CD4-positive, alpha-beta T cell treated with Interleukin-6 at 100 ng/mL for 8 hours (primary cell): Measurements from ENCODE around the gene PCSK4.
"Not testable (repeated sequence)": the region's sequence is repeated elsewhere in the genome, so short reads cannot be mapped to it uniquely, and the experiment has no call there.

Source experiments
- DNase-seq: peaks from one replicate; pipeline ENCODE4 v3.0.0-alpha.2; 2020; ENCODE audit warnings: mixed read lengths, low spot score

PCSK4 gene

GRCh38 chr19:1522061-1522460, 31.9 kb upstream of the PCSK4 start:
- DNase-seq: no peak

DNA sequence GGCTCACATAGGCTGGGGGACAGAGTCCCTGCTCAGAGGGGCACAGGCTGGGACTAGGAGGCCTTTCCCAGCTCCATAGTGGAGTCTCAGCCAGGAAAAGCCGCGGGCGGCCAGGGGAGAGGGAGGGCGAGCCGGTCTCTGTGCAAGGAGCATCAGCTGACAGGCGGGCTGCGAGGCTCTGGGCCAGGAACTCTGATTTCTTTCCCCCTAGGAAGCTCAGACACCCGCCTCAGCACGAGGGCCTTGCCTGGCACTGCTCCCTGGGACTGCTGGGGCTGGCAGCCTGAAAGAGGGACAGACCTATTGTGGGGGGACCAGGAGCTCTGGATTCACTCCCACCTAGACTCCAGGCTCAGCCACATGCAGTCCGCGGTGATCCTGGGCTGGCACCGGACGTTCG, 31.5 kb upstream of the PCSK4 start:
- no peak for DNase-seq

- no peak for DNase-seq
These were observed 30.1 kb upstream of the PCSK4 start for GRCh38 chr19:1520203-1520780.

DNA sequence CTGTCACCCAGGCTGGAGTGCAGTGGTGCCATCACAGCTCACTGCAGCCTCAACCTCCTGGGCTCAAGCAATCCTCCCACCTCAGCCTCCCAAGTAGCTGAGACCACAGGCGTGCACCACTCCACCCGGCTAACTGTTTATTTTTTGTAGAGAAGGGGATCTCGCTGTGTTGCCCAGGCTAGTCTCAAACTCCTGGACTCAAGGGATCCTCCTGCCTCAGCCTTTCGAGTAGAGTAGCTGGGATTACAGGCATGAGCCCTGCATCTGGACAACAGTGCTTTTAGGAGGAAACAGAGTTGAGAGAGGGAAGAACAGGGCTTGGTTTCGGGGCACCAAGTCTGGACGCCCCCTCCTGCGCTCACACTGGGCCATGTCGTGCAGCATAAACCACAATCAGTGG, 29.7 kb upstream of the PCSK4 start:
- DNase-seq: not testable (repeated sequence)

DNA sequence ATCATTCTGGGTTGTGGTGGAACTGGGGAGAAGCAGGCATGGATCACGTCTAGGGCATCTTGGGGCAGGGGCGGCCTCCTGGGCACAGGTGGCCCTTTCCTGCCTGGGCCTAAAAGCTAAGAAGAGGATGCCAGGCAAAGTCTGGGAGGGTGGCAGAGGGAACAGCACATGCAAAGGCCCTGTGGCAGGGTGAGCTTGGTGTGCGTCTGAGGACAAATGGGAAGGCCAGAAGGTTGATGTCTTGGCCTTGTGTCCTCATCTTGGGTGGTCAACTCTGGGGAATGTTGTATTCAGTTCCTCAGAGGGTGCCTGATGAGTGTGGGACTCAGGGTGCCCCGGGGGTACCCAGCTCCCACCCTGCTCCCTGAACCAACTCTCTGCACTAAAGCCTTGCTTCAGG, 28.3 kb upstream of the PCSK4 start:
- no peak for DNase-seq

- DNase-seq: no peak
These were observed 26.2 kb upstream of the PCSK4 start for GRCh38 chr19:1516395-1516753.

GRCh38 chr19:1514986-1515721, 25.0 kb upstream of the PCSK4 start:
- no peak for DNase-seq

- no peak for DNase-seq
These were observed 24.1 kb upstream of the PCSK4 start for GRCh38 chr19:1514295-1514661.

DNA sequence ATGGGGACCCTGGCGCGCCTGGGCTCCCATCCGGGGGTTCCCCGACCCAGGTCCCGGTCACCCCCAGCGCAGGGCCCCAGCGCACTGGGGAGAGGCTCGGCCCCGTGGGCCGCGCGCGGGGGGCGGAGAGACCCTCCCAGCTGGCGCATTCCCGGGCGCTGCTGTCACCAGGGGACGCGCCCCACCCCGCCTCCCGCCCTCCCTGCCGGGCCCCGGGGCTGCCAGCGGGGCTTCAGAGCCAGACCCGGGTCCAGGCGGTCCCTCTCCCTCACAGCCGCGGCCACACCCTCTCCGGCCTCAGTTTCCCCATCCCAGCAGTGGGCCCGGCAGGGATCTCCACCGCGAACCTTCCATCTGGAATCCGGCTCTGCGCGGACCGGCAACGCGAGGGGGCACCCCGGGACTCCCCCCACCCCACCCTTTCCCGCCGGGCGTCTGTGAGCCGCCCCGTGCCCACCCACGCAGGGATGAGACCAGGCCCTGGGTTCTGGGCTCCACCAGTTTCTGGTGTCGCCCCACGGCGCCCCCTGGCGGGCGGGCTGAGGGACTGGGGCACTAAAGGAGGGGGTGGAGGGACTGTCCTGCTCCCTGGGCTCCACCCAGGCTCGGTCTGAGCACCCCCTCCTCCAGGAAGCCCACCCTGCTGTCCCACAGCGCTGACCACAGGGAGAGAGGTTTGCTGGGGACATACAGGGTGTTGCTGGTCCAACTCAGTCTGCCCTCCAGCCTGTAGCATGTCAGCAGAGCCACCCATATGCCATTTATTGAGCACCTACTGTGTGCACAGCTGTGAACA, 23.5 kb upstream of the PCSK4 start:
- peak; percentile 59 for DNase-seq

DNA sequence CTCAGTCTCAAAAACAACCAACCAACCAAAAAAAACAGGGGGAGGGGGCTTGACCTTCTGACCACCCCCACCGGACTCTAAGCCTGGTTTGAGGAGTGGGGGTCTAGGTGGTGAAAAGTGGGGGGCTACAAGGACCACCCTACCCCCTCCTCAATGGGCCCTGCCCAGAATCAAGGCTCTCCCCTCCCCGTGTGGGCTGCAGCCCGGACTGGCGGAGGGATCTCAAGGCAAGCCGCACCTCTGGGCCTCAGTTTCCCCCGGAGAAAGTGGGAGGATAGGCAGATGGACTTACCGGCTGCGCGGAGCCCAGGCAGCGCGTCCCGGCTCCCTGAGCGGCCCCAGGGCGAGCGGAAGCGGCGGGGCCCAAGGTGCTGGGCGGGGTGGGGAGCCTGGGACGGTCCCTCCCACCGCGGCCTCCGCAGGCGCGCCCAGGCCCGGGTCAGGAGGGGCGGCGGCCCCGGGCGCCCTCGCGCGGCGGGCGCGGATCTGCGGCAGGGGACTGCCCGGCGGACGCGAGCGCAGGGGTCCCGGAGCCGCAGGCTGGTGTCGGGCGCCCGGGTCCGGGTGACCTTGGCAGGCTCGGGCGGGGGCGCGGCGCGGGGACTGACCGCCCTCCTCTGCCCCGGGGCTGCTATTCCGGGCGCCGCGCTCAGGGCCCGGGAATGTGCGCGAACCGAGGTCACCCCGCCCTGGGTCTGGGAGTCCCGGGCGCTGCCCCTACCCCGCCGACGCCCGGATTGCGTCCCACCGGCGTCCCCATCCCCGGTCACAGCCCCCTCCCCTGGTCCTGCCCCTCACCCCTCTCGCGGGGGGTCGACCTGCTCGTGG, 22.7 kb upstream of the PCSK4 start, which contains the start of gene ADAMTSL5:
ADAMTSL5 (minus strand) TSS at position 349 of the 828 bp plus-strand sequence. CDS start 2,076 bp downstream, outside the sequence.
- DNase-seq: peak; percentile 67

DNA sequence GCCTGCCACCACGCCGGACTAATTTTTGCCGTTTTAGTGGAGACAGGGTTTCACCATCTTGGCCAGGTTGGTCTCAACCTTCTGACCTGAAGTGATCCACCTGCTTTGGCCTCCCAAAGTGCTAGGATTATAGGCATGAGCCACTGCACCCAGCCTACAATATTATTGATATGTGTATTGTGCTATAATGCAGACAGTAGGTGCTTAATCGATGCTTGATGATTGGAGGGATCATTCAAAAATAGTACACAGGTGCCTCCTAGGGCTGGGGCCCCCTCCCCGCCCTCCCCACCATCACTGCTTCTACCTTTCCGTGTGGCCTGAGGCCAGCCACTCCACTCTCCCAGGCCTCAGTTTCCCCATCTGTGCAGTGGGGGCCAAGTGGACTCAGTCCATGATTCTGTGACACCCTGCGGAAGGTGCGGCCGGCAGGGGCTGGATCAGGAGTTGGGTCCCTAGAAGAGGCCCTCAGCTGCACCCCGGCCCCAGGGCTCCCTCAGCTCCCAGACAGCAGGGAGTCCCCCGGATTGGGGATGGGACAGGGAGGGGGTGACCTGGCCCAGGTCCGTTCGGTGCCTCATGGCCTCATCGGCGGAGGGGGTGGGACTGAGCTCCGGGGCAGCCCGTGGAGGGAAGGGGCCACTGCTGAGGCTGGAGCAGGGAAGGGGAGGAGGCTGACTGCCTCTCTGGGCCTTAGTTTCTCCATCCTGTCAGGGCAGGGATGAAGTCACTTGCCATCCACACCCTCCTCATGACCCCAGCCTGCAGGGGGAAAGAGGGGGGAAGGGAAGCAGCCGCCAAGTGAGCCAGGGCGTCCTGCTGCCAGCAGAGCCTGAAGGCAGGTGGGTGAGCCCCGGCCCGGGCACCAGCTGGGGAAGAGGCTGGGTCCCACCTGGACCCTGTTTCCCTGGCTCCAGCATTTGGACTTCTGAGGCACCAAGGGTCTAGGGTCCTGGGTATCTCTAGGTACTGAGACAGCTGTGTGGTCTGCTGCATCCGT, 21.5 kb upstream of the PCSK4 start:
- DNase-seq: no peak

DNA sequence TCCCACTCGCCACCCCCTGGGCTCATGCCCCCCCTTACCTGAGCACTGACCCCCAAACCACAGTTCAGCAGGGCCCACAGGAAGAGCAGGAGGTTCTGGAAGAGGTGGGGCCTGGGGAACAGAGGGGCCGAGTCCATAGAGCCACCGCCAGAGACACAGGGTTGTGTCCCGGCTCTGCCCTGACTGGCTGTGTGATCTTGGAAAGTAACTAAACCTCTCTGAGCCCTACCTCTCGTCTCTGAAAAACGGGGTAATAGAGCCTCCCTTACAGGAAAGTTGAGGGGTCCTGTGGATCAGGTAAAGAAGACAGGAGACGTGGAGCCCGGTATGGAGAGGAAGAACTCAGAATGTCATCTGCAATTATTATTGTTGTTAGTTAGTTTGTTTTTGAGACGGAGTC, 20.7 kb upstream of the PCSK4 start:
- DNase-seq: no peak

- DNase-seq: no peak
These were observed 20.3 kb upstream of the PCSK4 start for GRCh38 chr19:1510442-1510806.

- DNase-seq: no peak
These were observed 19.7 kb upstream of the PCSK4 start for GRCh38 chr19:1509602-1510441.

GRCh38 chr19:1508507-1508856, 18.3 kb upstream of the PCSK4 start:
- DNase-seq: no peak

DNA sequence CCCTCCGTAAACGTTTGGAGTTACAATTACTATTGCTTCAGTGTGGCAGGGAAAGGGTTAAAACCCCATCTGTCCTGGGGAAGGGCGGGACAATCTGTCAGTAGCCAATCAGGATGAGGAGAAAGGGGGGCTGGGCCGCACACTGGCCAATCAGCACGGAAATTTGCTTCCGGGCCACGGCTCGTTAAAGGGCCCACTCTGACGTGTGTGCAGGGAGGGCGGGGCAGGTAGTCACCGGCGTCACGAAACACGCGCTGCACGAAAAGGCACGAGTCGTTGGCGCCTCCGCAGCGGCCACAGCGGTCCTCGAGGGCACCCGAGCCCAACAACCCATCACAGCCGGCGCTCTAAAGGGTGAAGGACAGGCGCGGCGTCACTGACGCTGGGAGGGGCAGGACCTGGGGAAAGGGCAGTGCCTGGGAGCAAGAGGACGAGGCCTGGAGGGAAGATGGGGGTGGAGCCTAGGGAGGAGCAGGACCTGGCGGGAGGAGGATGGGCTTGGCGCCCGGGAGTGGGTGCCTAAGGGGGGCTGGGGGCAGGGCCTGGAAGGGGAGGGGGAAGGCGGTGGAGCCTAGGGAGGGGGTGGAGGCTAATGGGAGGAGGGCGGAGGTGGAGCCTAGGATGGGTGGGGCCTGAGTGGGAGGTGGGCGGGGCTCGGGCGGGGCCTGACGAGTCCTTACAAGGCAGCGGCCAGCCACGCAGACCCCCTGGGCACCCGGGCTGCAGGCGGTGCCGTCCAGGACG, 17.8 kb upstream of the PCSK4 start:
- DNase-seq: peak; percentile 92

DNA sequence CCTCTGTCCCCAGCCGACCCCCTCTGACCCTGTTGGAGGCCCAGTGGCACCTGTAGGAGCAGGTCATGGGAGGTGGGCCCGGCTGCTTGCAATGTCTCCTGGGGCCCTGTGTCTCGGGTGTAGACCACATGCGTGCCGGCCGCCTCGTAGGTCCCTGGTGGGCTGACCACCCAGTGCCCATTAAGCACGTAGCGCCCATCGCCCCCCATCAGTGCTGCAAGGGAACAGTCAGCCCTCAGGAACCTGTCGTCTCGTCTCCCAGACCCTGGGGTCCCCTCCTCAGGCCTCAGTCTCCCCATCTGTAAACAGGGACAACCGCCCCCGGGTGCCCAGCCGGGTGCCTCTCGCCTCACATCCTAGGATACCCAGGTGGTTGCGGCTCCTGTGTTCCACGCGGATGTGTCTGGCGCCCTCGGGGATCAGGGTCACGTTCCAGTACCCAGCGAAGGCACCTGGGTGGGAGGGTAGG, 17.1 kb upstream of the PCSK4 start:
- no peak for DNase-seq

DNA sequence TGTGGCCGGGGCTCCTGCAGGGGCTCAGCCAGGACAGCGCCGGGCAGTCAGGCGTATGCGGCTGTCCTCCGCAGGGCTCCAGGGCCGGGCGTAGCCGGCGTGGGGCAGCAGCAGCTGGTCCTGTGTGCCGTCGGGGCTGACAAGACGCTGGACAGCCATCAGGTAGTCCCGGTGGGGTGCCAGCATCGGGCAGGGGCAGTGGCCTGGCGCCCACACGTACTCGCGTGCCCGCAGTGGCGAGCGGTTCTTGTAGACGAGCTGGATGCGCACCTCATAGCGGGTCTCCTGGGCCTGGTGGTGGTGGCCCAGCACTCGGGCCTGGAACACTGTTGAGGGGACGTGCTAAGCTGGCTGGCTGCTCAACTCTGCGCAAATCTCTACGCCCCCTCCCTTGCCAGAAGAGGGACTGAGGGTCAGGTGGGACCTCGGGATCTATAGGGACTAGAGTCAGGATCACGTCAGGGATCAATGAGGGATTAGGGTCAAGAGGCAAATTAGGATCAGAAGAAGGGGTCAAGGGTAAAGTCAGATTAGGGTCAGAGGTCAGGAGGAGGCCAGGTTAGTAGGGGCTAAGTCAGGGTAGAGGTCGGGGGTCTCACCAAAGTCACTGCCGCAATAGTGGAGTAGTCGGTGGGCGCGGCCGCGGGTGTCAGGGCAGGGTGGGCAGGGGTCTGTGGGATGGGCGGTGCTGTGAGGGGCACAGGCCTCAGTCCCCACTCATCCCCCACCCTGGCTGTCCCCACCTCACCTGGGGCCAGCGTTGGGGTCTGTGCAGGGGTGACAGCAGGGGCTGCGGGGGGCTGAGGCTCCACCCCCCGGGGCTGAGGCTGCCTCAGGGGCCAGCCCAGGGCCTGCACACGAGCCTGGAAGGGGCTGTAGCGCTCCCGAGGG, 16.1 kb upstream of the PCSK4 start:
- DNase-seq: no peak
